ENCODE results near the gene TYW1B.
"Not testable (repeated sequence)": the region's sequence is repeated elsewhere in the genome, so short reads cannot be mapped to it uniquely, and the experiment has no call there.

The TYW1B gene

DNA sequence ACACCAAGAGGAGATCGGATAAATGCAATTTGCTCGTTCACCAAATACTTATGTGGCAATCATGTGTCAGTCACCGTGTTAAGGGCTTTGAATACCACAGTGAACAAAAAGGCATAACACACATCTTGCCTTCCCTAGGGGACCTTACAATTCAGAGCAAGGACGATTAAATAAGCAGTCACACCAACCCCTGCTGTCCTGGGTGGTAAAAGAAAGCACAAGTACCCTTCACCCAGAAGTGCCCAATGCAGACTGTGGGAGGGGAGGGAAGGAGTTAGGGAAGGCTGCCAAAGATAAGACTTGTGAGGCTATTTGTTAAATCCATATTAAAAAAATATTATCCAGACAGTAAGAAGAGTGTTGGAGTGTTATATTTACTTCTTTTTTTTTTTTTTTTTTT lies 146.8 kb downstream of the TYW1B start:
- not testable (repeated sequence) for DNase-seq (ENCODE audit: low read depth); H3K4me3 ChIP-seq (ENCODE audit: low read length)

GRCh38 chr7:72676880-72677279 lies 151.1 kb downstream of the TYW1B start:
- not testable (repeated sequence) for H3K4me3 ChIP-seq (ENCODE audit: low read length); DNase-seq (ENCODE audit: low read depth)

DNA sequence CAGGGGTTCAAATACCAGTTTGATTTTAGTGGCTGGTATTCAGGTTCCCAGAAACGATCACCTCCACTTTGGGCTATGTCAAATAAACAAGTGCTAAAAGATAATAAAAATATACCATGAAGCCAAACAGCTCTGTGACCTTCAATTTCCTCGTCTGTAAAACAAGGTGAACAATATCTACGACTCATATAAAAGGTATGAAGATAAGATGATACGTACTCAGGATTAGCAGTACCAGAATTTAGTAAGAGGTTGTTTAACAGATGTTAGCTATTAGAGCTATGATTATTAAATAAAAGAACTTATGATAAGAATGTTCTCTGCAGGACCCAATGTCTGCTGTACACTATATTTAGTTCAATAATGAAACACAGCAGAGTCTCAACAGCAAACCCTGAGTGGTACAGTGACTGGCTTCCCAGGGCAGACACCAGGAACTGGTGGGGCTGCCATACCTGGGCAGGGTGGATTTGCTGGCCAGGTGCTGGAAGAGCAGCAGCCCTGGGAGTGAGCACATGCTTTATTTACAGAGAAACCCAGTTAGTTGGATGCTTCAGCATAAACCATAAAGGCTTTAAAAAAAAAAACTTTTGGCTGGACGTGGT lies 151.8 kb downstream of the TYW1B start:
- not testable (repeated sequence) for DNase-seq (ENCODE audit: low read depth); H3K4me3 ChIP-seq (ENCODE audit: low read length)

DNA sequence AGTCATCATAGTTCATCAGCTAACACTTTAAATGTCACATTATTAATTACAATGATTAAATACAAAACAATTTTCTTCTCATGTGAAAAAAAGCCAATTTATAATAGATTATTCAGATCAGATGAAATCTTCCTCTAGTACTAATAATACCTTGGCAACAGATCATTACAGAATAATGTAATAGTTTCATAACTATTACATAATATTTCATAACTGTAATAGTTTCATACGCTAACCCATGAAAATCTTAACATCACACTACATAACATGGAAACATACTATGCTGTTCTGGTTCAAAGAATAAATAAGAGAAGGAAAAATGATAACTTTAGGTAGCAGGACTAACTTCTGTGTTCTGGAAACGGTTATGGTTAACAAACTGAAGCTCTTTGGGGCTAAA lies 152.3 kb downstream of the TYW1B start:
- H3K4me3 ChIP-seq (ENCODE audit: low read length); DNase-seq (ENCODE audit: low read depth): not testable (repeated sequence)

DNA sequence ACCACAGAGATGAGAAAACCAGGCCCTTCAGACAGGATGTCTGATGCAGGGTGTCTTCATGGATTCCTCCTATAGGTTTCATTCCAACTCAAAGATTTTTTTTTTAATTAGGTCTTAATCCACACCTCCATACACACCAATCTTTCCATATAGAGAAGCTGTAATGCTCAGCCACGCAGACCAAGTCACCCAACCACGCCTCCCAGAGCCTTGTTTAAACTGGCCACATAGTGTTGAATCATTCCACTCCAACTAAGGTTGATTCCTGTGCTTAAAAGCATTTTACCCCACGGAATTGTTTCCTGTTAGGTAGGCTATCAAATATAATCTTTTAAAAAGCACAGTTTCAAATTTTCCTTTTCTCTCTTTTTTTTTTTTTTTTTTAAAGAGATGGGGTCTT lies 153.6 kb downstream of the TYW1B start:
- no peak overlapping the region for H3K4me3 ChIP-seq (ENCODE audit: low read length)
- TF ChIP-seq, protein P1, sequence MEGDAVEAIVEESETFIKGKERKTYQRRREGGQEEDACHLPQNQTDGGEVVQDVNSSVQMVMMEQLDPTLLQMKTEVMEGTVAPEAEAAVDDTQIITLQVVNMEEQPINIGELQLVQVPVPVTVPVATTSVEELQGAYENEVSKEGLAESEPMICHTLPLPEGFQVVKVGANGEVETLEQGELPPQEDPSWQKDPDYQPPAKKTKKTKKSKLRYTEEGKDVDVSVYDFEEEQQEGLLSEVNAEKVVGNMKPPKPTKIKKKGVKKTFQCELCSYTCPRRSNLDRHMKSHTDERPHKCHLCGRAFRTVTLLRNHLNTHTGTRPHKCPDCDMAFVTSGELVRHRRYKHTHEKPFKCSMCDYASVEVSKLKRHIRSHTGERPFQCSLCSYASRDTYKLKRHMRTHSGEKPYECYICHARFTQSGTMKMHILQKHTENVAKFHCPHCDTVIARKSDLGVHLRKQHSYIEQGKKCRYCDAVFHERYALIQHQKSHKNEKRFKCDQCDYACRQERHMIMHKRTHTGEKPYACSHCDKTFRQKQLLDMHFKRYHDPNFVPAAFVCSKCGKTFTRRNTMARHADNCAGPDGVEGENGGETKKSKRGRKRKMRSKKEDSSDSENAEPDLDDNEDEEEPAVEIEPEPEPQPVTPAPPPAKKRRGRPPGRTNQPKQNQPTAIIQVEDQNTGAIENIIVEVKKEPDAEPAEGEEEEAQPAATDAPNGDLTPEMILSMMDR (conservative IDR thresholded peaks at IDR 0.05; ENCODE audit: low read depth, low read length): no peak
- DNase-seq (ENCODE audit: low read depth): no peak

GRCh38 chr7:72670850-72671249 lies 157.2 kb downstream of the TYW1B start:
- DNase-seq (ENCODE audit: low read depth); H3K4me3 ChIP-seq (ENCODE audit: low read length): not testable (repeated sequence)

DNA sequence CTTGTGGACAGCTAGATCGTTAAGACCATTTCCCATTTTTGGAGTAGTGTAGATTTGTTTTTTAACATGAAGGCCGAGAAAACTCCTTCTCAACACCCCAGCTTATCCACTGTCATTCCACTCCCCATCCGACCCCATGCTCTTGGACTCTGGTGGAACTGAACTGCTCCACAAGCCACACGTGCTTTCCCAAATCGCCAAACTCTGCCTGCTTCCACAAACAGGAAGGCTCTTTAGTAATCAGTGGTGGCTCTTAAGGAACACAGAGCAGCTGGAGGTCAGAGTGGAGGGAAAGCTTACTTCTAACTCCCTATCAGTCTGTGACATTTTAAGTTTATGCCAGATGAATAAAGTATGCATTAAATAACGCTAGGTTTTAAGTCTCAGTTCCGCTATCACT lies 159.6 kb downstream of the TYW1B start:
- H3K4me3 ChIP-seq (ENCODE audit: low read length); DNase-seq (ENCODE audit: low read depth): not testable (repeated sequence)

DNA sequence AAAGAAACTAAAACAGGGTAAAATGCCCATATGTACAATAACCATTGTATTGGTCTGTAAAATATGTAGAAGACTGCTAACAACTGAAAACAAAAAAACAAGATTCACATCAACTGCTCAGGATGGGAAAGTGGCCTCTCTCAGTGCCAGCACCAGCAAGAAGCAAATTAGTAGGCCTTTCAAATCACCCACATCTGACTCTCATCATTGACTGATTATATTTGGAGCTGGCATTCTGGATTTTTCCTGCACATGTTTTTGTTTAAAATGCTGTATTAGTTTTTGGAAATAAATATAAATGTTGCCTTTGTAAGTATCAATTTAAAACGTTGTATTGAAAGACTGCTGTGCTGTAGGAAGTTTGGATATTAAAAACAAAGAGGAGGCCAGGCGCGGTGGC lies 161.0 kb downstream of the TYW1B start:
- DNase-seq (ENCODE audit: low read depth); H3K4me3 ChIP-seq (ENCODE audit: low read length): not testable (repeated sequence)

- H3K4me3 ChIP-seq (ENCODE audit: low read length); DNase-seq (ENCODE audit: low read depth): not testable (repeated sequence)
Observed at GRCh38 chr7:72648574-72648973, 179.4 kb downstream of the TYW1B start.

GRCh38 chr7:72643708-72644107 lies 184.3 kb downstream of the TYW1B start:
- DNase-seq (ENCODE audit: low read depth); H3K4me3 ChIP-seq (ENCODE audit: low read length): not testable (repeated sequence)

- not testable (repeated sequence) for DNase-seq (ENCODE audit: low read depth); H3K4me3 ChIP-seq (ENCODE audit: low read length)
Observed at GRCh38 chr7:72641485-72642248, 186.3 kb downstream of the TYW1B start.

- not testable (repeated sequence) for H3K4me3 ChIP-seq (ENCODE audit: low read length); DNase-seq (ENCODE audit: low read depth)
Observed at GRCh38 chr7:72640740-72641139, 187.3 kb downstream of the TYW1B start.

GRCh38 chr7:72635273-72635908 lies 192.6 kb downstream of the TYW1B start:
- TF ChIP-seq, protein P1 (conservative IDR thresholded peaks at IDR 0.05; ENCODE audit: low read depth, low read length): peak; percentile 35
- H3K4me3 ChIP-seq (ENCODE audit: low read length); DNase-seq (ENCODE audit: low read depth): not testable (repeated sequence)

- not testable (repeated sequence) for H3K4me3 ChIP-seq (ENCODE audit: low read length); DNase-seq (ENCODE audit: low read depth)
Observed at GRCh38 chr7:72632765-72633292, 195.2 kb downstream of the TYW1B start.

DNA sequence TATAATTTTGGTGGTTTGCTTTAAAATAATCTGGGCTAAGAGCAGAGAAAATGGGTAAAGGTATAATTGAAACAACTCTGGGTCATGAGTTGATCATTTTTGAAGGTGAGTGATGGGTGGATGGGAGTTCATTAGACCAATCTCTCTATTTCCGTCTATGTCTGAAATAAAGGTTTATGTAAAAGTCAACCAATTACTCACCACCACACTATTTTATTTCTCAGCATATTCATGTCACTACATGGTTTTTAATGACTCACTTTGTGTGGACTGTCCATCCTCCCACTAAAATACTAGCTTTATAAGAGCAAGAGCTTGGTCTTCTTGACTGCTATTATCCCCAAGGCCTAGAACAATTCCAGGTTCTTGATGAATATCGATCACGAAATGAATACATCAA lies 199.6 kb downstream of the TYW1B start:
- not testable (repeated sequence) for H3K4me3 ChIP-seq (ENCODE audit: low read length)

DNA sequence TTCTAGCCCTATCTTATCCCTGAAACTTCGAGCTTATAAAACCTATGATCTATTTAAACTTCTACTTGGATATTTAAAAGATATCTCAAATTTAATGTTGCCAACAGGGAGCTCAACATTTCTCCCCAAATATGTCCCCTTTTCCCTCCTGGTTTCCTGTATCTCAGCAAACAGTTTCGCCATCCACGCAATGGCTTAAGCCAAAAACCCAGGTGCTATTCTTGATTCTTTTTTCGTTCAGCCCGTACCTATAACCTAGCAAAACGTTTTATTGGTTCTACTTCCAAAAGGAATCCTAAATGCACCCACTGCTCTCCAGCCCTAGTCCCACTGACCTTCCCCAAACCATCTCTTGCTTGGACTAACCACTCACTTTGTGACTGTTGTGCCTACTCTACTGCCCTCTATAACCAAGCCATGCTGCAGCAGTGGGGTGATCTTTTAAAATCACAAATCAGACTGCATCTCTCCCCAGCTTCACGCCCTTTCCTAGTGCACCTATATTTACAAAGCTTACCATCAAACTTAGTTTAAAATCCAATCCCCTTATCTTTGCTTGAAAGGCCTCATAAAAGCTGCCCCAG lies 201.5 kb downstream of the TYW1B start:
- DNase-seq (ENCODE audit: low read depth); H3K4me3 ChIP-seq (ENCODE audit: low read length): not testable (repeated sequence)

More for the DNA sequence above, 199.6 kb downstream of the TYW1B start:
- not testable (repeated sequence) for DNase-seq (ENCODE audit: low read depth)

All from retinal pigment epithelial cell (primary cell).